ENCODE results near the gene DOCK11.

- TF ChIP-seq JUND (IDR thresholded peaks at IDR 0.05; ENCODE audit: borderline replicate concordance, low read depth, low read length) = no peak
- TF ChIP-seq JUND (tag; IDR thresholded peaks at IDR 0.05; ENCODE audit: borderline replicate concordance, low read depth, low read length) = no peak
- TF ChIP-seq, protein P1, sequence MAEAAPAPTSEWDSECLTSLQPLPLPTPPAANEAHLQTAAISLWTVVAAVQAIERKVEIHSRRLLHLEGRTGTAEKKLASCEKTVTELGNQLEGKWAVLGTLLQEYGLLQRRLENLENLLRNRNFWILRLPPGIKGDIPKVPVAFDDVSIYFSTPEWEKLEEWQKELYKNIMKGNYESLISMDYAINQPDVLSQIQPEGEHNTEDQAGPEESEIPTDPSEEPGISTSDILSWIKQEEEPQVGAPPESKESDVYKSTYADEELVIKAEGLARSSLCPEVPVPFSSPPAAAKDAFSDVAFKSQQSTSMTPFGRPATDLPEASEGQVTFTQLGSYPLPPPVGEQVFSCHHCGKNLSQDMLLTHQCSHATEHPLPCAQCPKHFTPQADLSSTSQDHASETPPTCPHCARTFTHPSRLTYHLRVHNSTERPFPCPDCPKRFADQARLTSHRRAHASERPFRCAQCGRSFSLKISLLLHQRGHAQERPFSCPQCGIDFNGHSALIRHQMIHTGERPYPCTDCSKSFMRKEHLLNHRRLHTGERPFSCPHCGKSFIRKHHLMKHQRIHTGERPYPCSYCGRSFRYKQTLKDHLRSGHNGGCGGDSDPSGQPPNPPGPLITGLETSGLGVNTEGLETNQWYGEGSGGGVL (CRISPR knock-in tag; IDR thresholded peaks at IDR 0.05) = no peak
- TF ChIP-seq NCOA4 (IDR thresholded peaks at IDR 0.05; ENCODE audit: partially characterized antibody) = no peak
- TF ChIP-seq HDAC2 (IDR thresholded peaks at IDR 0.05) = no peak
- TF ChIP-seq SMARCA4 (IDR thresholded peaks at IDR 0.05) = no peak
- no peak for TF ChIP-seq TAF7 (tag; IDR thresholded peaks at IDR 0.05)
- no peak for TF ChIP-seq CTCF (IDR thresholded peaks at IDR 0.05 in 2 of 3, conservative IDR thresholded peaks at IDR 0.05 in 1 of 3; ENCODE audit: insufficient read depth in 2 of 3, low read depth in 1 of 3, low read length in 3 of 3)
- TF ChIP-seq PHB (CRISPR knock-in tag; IDR thresholded peaks at IDR 0.05) = no peak
- no peak for TF ChIP-seq NELFE (IDR thresholded peaks at IDR 0.05; ENCODE audit: insufficient read depth, insufficient read length)
- no peak for TF ChIP-seq RCOR1 (IDR thresholded peaks at IDR 0.05; ENCODE audit: borderline replicate concordance in 1 of 2, low read depth in 2 of 2, low read length in 2 of 2)
- TF ChIP-seq RBM39 (optimal IDR thresholded peaks at IDR 0.05; ENCODE audit: low read depth, low read length) = no peak
Observed at GRCh38 chrX:118714521-118714920, 218.9 kb downstream of the DOCK11 start.
